Measurements from ENCODE around the gene ZNF581.

The ZNF581 gene

DNA sequence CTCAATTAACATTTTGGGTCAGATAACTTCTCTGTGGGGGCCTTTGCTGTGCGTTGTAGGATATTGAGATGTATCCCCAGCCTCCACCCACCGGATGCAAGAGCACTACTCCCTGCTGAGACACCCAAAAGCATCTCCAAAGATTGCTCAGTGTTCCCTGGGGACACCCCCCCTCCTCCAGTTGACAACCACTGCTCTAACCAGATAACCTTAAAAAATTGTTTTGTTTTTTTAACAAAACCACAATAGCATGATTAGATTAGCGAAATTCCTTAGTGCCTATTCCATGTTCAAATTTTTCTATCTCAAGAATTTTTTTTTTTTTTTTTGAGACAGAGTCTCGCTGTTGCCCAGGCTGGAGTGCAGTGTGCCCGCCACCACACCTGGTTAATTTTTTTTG is 29.0 kb downstream of the ZNF581 start:
- no peak for TF ChIP-seq CTCF (IDR thresholded peaks at IDR 0.05; ENCODE audit: borderline replicate concordance, insufficient read depth, low read depth, low read length)
- H3K4me3 ChIP-seq (ENCODE audit: low read depth, low read length) = no peak overlapping the region

- H3K4me3 ChIP-seq (ENCODE audit: low read depth, low read length) = no peak overlapping the region
- no peak for TF ChIP-seq CTCF (IDR thresholded peaks at IDR 0.05; ENCODE audit: borderline replicate concordance, insufficient read depth, low read depth, low read length)
Observed at GRCh38 chr19:55673465-55673864, 30.0 kb downstream of the ZNF581 start.

- no peak for TF ChIP-seq CTCF (IDR thresholded peaks at IDR 0.05; ENCODE audit: borderline replicate concordance, insufficient read depth, low read depth, low read length)
- no peak overlapping the region for H3K4me3 ChIP-seq (ENCODE audit: low read depth, low read length)
Observed at GRCh38 chr19:55673889-55674288, 30.4 kb downstream of the ZNF581 start.

- H3K4me3 ChIP-seq (ENCODE audit: low read depth, low read length) = peak overlapping the region; percentile 94
- no peak for TF ChIP-seq CTCF (IDR thresholded peaks at IDR 0.05; ENCODE audit: borderline replicate concordance, insufficient read depth, low read depth, low read length)
Observed at GRCh38 chr19:55674459-55674840, 31.0 kb downstream of the ZNF581 start.

DNA sequence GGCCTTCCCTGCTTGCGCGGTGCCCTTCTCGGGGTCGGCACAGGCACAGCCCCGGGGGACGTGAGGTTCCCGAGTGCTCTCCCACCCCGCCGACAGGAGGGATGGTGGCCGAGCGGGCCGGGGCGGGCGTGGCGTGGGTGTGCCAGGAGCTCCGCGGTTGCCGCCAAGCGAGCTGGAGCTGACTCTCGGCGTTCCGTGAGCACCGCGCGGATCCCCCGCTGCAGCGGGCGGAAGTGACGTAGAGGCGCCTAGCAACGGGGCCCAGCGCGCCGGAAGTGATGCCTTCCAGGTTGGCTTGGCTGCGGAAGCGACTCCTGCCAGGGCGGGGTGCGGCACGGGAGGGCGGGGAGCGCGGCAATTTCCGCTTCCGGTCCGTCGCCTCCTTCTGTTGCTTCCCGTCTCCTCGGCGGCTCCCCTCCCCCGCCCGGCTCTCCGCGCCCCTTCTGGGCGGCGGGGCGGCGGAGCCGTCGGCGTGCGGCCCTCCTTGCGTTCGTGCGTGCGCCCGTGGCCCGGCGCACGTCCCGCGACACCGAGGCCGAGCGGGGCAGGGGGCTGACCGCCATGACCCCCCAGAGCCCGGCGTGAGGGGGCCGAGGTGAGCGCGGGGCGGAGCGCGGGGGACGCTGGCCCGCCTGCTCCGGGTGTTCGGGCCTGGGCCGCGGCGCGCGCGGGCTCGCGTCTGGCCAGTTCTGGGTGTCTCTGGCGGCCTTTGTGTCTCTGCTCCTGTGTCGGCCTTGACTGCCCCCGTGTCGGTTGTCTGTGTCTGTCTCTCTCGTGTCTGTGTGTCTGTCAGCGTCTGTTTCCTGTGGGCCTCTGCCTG is 31.6 kb downstream of the ZNF581 start, which contains the start of gene EPN1:
EPN1 (plus strand) TSS at position 386 of the 820 bp plus-strand sequence. CDS start 3,402 bp downstream, outside the sequence.
- no peak for TF ChIP-seq CTCF (IDR thresholded peaks at IDR 0.05; ENCODE audit: borderline replicate concordance, insufficient read depth, low read depth, low read length)
- peak within 1 kb of the TSS; percentile 94 for H3K4me3 ChIP-seq (ENCODE audit: low read depth, low read length)

DNA sequence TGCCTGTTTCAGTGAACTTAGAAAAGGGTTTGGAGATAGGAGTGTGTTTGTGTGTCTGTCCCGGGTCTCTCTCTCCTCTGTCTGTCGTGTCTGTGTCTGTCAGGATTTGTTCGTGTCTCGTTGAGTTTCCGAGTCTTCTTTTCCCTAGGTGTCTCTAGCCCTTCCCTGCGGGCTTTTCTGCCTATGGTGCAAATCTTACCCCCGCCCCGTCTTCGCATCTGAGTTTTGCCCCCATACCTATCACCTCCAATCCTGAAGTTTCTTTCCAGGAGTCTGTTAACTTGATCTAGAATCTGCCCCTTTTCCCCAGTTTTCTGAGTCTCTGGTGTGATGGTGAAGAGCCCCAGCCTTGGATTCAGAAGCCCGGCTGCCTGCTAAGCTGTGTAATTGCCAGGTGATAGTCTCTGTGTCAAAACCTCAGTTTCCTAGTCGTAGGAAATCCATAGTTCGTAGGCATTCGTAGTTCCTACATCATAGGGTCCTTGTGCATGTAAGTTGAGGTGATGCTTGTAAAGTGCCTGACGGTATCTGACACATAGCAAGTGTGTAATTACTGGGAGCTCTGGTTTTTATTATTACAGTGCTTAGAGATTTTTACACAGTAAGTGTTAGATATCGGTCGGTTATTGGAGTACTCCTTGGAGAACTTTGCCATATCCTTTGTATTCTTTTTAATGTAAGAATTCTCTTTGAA is 32.4 kb downstream of the ZNF581 start:
- peak overlapping the region; percentile 94 for H3K4me3 ChIP-seq (ENCODE audit: low read depth, low read length)

More for the DNA sequence above, 32.4 kb downstream of the ZNF581 start:
- no peak for TF ChIP-seq CTCF (IDR thresholded peaks at IDR 0.05; ENCODE audit: borderline replicate concordance, insufficient read depth, low read depth, low read length)

Measured in GM12875 (cell line).